ENCODE measurements around the gene PIN1. TPM values are rescaled to one million over a fixed set of nuclear protein-coding genes. Genes with fewer than 3 reads are reported as not detected.

The PIN1 gene
- total RNA-seq, 2 donors from 2014 or later, result 167 to 202 TPM

DNA sequence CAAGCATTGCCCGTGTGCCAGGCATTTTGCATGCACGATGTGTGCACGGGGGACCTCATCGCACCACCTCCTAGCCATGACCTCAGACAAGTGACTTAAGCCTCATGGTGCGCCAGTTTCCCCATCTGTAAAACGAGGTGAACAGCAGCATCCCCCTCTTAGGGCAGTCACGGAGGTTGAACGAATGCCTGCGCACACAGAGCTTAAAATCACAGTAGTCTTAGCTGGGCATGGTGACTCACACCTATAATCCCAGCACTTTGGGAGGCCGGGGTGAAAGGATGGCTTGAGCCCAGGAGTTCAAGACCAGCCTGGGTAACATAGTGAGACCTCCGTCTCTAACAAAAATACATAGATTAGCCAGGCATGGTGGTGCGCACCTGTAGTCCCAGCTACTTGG lies 48.6 kb downstream of the PIN1 start:
- whole genome bisulfite sequencing, result 57% methylated on average over 12 of the region's 12 CpGs
- H3K27me3 ChIP-seq (replicated peaks; ENCODE audit: insufficient read depth), result no peaks in the 10 kb centered on the region
- no peaks in the 10 kb centered on the region for H3K9me3 ChIP-seq
- no peaks in the 10 kb centered on the region for H3K4me1 ChIP-seq (replicated peaks)
- H3K27ac ChIP-seq, result no peak overlapping the region
- H3K36me3 ChIP-seq, result no peaks in the 10 kb centered on the region
- no peak for DNase-seq (ENCODE audit: low spot score)
- no peak overlapping the region for H3K4me3 ChIP-seq
- TF ChIP-seq POLR2AphosphoS5 (IDR thresholded peaks at IDR 0.05) (no peak), POLR2A (IDR thresholded peaks at IDR 0.05) (no peak)
- TF ChIP-seq, protein P1, sequence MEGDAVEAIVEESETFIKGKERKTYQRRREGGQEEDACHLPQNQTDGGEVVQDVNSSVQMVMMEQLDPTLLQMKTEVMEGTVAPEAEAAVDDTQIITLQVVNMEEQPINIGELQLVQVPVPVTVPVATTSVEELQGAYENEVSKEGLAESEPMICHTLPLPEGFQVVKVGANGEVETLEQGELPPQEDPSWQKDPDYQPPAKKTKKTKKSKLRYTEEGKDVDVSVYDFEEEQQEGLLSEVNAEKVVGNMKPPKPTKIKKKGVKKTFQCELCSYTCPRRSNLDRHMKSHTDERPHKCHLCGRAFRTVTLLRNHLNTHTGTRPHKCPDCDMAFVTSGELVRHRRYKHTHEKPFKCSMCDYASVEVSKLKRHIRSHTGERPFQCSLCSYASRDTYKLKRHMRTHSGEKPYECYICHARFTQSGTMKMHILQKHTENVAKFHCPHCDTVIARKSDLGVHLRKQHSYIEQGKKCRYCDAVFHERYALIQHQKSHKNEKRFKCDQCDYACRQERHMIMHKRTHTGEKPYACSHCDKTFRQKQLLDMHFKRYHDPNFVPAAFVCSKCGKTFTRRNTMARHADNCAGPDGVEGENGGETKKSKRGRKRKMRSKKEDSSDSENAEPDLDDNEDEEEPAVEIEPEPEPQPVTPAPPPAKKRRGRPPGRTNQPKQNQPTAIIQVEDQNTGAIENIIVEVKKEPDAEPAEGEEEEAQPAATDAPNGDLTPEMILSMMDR (IDR thresholded peaks at IDR 0.05), result no peak
- intact Hi-C loops (cut with DNase I), result no loop called here

DNA sequence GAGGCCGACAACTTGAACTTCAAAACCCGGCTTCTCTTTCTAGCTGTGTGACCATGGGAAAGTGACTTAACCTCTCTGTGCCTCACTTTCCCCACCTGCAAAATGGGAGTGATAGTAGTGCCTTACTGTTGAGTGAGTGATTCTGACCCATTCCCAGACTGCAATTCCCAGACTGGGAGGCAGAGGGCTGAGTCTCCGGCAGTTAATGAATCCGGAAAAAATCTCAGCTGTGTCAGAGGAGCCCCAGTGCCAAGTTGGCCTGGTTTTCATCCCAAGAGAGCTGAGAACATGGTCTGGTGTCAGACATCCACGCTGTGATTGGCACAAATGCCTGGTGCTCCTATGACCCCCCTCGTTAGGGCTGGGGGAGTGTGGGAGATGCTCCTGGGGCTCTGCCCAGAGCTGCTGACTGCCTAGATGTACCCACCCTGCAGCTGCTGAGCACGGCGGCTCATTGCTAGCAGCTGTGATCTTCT lies 50.0 kb downstream of the PIN1 start:
- Histone ChIP-seq H3K4me3 (no peak overlapping the region), H3K9me3 (no peaks in the 10 kb centered on the region), H3K4me1 (replicated peaks) (no peaks in the 10 kb centered on the region), H3K27ac (no peak overlapping the region), H3K36me3 (no peaks in the 10 kb centered on the region), H3K27me3 (replicated peaks; ENCODE audit: insufficient read depth) (no peaks in the 10 kb centered on the region)
- 47% methylated on average over 8 of the region's 8 CpGs for WGBS
- intact Hi-C loops (cut with DNase I), result no loop called here
- TF ChIP-seq POLR2A (IDR thresholded peaks at IDR 0.05) (no peak), POLR2AphosphoS5 (IDR thresholded peaks at IDR 0.05) (no peak)
- TF ChIP-seq, protein P1 (IDR thresholded peaks at IDR 0.05), result no peak
- DNase-seq (ENCODE audit: low spot score), result no peak

DNA sequence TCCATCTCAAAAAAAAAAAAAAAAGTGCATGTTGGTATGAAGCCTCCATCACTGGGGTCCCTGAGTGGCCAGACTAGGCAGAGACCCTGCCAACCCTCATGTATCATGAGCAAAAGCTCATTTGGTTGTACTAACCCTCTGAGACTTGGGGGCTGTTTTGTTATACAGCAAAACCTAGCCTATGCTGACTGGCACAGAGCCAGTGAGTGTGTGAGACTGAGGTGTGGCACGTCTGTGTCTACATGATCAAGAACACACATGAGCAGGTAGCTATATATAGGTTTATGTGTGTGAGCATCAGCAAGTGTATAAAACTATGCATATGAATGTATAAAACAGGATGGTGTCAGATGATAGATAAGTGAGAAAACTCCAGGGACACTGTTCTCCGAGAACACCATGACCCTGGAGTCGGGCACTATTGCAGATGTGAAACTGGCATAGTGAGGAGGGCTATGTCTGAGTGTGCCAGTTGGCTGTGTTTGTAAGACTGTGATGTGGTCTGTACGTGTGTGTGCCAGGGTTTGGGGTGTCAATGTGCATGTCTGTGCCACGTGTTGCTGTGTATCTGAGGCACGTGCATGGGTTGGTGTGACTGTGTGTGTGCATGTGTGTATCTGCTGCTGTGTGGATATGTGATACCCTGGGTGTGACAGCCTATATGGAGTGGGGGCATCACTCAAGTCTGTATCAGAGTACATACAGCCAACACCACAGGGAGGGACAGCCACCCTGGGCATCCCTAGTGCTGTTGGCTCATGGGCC lies 56.7 kb downstream of the PIN1 start:
- Histone ChIP-seq H3K4me1 (replicated peaks) (no peaks in the 10 kb centered on the region), H3K4me3 (no peak overlapping the region), H3K36me3 (no peaks in the 10 kb centered on the region), H3K27ac (no peak overlapping the region), H3K9me3 (no peaks in the 10 kb centered on the region), H3K27me3 (replicated peaks; ENCODE audit: insufficient read depth) (no peaks in the 10 kb centered on the region)
- DNase-seq (ENCODE audit: low spot score), result no peak
- TF ChIP-seq POLR2AphosphoS5 (IDR thresholded peaks at IDR 0.05) (no peak), POLR2A (IDR thresholded peaks at IDR 0.05) (no peak)
- TF ChIP-seq, protein P1 (IDR thresholded peaks at IDR 0.05), result no peak
- 61% methylated on average over 6 of the region's 6 CpGs for WGBS
- intact Hi-C loops (cut with DNase I), result no loop called here

Small RNAs within 50 kb of the gene (small RNA-seq; reads per million reads assigned to genes)
- gene RF00156, result 0 reads per million in 2 donors

Other genes with a start within 250 kb of the PIN1 start
- 10 to 100 TPM; 27.8 to 32.3 TPM for gene ZNF561, start 214.1 kb upstream of the PIN1 start, total RNA-seq
- gene ZNF562, start 160.2 kb upstream of the PIN1 start, total RNA-seq, result 10 to 100 TPM; 30.0 to 34.9 TPM
- gene ZNF846, start 66.6 kb upstream of the PIN1 start, total RNA-seq, result 10 to 100 TPM; 24.5 to 30.8 TPM
- 10 to 100 TPM; 17.6 to 50.6 TPM for gene FBXL12, start 16.2 kb upstream of the PIN1 start, total RNA-seq
- 100 to 1,000 TPM; 543 to 675 TPM for gene UBL5, start 7.4 kb upstream of the PIN1 start, total RNA-seq
- gene OLFM2, start 101.2 kb downstream of the PIN1 start, total RNA-seq, result 10 to 100 TPM; 10.6 to 19.5 TPM
- 10 to 100 TPM in 1 of 2 donors, 1 to 10 TPM in 1; 2.0 to 12.7 TPM for gene COL5A3, start 175.2 kb downstream of the PIN1 start, total RNA-seq
- gene RDH8, start 178.2 kb downstream of the PIN1 start, total RNA-seq, result not detected

All from prostate gland (tissue), 2 donors.